Astrocyte of the cerebellum (primary cell): ENCODE results near the gene SLC6A16.
A peak's percentile ranks its signal among the peaks of the same experiment; 100 is the strongest.
"Not testable (repeated sequence)": the region's sequence is repeated elsewhere in the genome, so short reads cannot be mapped to it uniquely, and the experiment has no call there.

Source experiments
- DNase-seq: peaks from one replicate; pipeline ENCODE4 v3.0.0-alpha.2; 2011; ENCODE audit warnings: low read depth
- H3K4me3 ChIP-seq: 2 replicates; pipeline ENCODE4 v1.5.1; 2011; ENCODE audit warnings: mild to moderate bottlenecking, low read depth, low read length, moderate library complexity
- in situ Hi-C: cut with HindIII; loops from 2 replicates; pipeline ENCODE4 v1.10.0; 2017; ENCODE audit warnings: low sequenced_read_pairs
- TF ChIP-seq, protein P1 (sequence below): IDR thresholded peaks from 2 replicates; pipeline ENCODE4 v1.5.1; 2012; ENCODE audit warnings: low read length, low read depth, moderate library complexity, mild to moderate bottlenecking; ENCODE audit errors: missing control alignments

The SLC6A16 gene

DNA sequence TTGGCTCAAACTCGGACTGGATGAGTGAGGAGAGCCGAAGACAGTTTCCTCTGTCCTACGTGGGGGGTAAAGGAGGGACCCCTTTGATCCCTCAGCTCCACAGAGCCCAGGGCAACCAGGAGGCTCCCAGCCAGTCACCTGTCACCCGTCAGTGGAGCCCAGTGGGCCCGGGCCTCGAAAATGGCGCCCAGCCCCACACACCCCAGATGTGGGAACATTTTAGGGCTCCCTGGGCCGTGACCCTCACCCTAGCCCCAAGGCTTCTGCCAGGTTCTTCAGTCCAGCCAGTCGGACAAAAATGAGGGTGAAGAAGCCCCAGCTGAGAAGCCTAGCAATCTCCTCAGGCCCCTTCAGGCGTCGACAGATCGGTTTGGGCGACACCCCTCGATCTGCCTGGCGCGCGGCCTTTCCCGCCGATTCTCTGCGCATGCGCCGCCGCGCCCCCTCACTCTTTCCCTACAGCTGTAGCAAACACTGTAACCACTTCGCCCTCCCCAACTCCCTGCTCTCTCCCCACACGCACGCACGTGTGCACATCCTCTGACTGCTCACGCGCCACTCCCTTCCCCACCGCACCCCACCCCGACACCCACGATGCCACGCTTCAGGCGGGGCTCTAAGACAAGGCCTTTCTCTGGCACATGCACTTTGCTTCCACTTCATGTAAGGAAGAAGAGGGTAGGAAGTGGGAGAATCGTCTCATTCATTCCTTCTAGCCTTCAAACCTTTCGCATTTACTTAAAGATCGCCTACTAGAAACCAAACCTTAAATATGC lies at the start of gene SLC6A16:
Gene SLC6A16, minus strand, starts transcription at position 391 of the 776 bp plus-strand sequence. CDS start 13,844 bp downstream, outside the sequence.
- H3K4me3 ChIP-seq = no peak within 1 kb of the TSS
- DNase-seq = no peak
- in situ Hi-C loops = no loop called here
- TF ChIP-seq, protein P1, sequence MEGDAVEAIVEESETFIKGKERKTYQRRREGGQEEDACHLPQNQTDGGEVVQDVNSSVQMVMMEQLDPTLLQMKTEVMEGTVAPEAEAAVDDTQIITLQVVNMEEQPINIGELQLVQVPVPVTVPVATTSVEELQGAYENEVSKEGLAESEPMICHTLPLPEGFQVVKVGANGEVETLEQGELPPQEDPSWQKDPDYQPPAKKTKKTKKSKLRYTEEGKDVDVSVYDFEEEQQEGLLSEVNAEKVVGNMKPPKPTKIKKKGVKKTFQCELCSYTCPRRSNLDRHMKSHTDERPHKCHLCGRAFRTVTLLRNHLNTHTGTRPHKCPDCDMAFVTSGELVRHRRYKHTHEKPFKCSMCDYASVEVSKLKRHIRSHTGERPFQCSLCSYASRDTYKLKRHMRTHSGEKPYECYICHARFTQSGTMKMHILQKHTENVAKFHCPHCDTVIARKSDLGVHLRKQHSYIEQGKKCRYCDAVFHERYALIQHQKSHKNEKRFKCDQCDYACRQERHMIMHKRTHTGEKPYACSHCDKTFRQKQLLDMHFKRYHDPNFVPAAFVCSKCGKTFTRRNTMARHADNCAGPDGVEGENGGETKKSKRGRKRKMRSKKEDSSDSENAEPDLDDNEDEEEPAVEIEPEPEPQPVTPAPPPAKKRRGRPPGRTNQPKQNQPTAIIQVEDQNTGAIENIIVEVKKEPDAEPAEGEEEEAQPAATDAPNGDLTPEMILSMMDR = no peak

DNA sequence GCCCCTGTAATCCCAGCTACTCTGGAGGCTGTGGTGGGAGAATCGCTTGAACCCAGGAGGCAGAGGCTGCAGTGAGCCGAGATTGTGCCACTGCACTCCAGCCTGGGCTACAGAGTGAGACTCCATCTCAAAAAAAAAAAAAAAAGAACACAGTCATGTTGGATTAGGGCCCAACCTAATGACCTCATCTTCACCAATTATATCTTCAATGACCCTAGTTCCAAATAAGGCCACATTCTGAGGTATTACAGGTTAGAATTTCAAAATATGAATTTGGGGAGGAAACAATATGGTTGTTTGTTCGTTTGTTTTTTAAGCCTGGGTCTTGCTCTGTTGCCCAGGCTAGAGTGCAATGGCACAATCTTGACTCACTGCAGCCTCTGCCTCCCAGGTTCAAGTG lies 48.2 kb upstream of the SLC6A16 start:
- in situ Hi-C loops, H3K4me3 ChIP-seq, DNase-seq: not testable (repeated sequence)

DNA sequence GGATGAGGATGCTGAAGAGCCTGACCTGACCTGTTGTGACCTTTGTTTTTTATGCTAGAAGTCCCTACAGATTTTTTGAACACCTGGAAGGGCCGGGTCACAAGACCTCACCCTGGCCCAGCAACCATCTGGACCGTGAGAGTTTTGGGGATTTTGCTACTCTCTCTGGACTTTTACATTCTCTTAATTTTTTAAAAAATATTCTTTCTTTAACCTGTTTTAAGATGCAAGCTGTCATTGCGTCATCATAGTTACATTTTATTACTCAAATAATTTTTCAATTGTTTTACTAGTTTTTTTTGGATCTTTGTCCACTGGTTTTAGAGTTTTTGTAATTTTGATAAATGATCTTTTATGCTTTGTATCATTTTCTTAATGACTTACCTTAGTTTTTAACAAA lies 46.2 kb upstream of the SLC6A16 start:
- TF ChIP-seq, protein P1 = no peak
- no peak overlapping the region for H3K4me3 ChIP-seq
- DNase-seq = no peak
- in situ Hi-C loops = no loop called here

DNA sequence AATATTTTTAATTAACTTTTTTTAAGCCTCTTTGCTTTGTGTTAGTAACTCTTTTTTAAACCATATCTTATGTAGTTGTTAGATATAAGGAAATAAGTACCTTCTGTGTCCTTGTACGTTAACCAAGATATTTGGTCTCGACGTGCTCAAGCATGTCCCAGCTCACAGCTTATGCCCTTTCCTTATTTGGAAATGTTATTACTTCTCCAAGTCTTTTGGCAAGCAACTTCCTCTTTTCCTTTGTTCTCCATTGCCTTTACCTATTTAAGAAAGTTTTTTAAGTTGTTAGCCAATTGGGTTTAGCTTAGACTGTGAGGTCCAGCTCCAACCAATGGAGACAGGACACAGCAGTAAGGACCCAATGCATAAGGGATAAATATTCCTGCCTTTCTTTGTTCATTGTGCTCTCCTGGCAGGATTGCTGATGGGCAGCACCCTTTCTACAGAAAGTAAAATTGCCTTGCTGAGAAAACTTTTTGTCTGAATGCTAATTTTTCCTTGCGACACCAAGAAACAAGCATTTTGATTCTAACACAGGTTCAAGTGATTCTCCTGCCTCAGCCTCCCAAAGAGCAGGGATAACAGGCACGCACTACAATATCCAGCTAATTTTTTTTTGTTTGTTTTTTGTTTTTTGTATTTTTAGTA lies 43.8 kb upstream of the SLC6A16 start:
- H3K4me3 ChIP-seq = no peak overlapping the region
- TF ChIP-seq, protein P1 = no peak
- in situ Hi-C loops = no loop called here
- no peak for DNase-seq

DNA sequence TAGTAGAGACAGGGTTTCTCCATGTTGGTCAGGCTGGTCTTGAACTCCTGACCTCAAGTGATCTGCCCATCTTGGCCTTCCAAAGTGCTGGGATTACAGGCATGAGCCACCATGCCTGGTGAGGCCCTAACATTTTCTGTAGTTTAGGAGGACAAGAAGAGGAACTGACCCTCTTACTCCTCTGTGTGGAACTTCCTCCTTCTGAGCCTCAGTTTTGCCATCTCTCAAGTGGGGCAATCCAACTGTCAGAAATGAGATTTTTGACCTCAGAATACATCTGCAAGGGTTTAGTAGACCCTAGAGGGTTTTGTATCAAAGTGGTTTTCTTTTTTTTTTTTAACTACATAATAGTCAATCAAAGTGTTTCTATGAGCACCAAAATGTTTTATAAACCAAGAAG lies 41.1 kb upstream of the SLC6A16 start:
- in situ Hi-C loops = no loop called here
- DNase-seq = no peak
- TF ChIP-seq, protein P1 = no peak
- no peak overlapping the region for H3K4me3 ChIP-seq

DNA sequence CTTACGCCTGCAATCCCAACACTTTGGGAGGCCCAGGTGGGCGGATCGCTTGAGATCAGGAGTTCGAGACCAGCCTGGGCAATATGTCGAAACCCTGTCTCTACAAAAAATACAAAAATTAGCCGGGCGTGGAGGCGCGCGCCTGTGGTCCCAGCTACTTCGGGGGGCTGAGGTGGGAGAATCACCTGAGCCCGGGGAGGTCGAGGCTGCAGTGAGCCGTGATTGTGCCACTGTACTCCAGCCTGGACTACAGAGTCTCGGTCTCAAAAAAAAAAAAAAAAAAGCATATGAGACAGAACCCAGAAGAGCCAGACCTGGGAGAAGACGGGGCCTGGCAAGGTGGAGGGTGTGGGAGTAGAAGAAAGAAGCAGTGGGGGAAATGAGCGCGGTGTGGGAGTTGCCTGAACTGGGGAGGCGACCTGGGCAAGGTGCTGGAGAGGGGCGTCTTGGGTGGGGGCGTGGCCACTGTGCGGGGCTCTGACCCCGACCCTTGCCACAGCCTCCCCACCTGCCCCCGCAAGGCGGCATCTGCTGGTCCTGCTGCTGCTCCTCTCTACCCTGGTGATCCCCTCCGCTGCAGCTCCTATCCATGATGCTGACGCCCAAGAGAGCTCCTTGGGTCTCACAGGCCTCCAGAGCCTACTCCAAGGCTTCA lies 39.2 kb upstream of the SLC6A16 start:
- TF ChIP-seq, protein P1 = no peak
- in situ Hi-C loops = no loop called here
- no peak for DNase-seq
- H3K4me3 ChIP-seq = peak overlapping the region; percentile 17
